SK-N-SH (cell line): Measurements from ENCODE around the gene KLHL2. TPM values are rescaled to one million over a fixed set of nuclear protein-coding genes. Genes with fewer than 3 reads are reported as not detected.

Experiments used
- CTCF ChIA-PET: fragments of 300-600, 350-600 bp; formaldehyde crosslinking; extraction: SDS; loops from one replicate; lab custom pipeline; 2021; lab: Yijun Ruan, JAX
- POLR2A ChIA-PET: fragments of 350-600 bp; sonication (Branson Sonifier 250); formaldehyde crosslinking; extraction: SDS; loops from one replicate; lab custom pipeline; 2020; ENCODE audit warnings: antibody characterized with exemption, inconsistent platforms; lab: Yijun Ruan, JAX
- DNase-seq: peaks from one replicate; pipeline ENCODE4 v3.0.0; 2012
- H2AFZ ChIP-seq: fragments of 200-600 bp; sonication (generic); 2 replicates; pipeline ENCODE4 v1.8.1; 2016; ENCODE audit warnings: antibody characterized with exemption, mild to moderate bottlenecking, low read depth
- H3F3A ChIP-seq: fragments of 200-600 bp; sonication (generic); replicated peaks from 2 replicates; pipeline ENCODE3; 2016; ENCODE audit warnings: antibody characterized with exemption, mild to moderate bottlenecking; ENCODE audit not compliant: insufficient read depth
- H3K27ac ChIP-seq, 2 experiments: fragments of 200-500 bp in 1 of 2; fragments of 200-600 bp in 1 of 2; sonication (Bioruptor generic) in 1 of 2; sonication (generic), shearing (Covaris generic) in 1 of 2; 2 replicates each; pipeline versions ENCODE4 v1.5.1 to v1.6.1; 2014 to 2016; ENCODE audit warnings: low read depth in 2 of 2, inconsistent platforms in 1 of 2, low read length in 1 of 2, mild to moderate bottlenecking in 1 of 2, mixed read lengths in 1 of 2
- H3K27me3 ChIP-seq: fragments of 200-600 bp; sonication (generic), shearing (Covaris generic); 2 replicates; pipeline ENCODE4 v1.6.1; 2016; ENCODE audit warnings: mixed run types; ENCODE audit not compliant: insufficient read depth
- H3K36me3 ChIP-seq, 2 experiments: fragments of 200-500 bp in 1 of 2; fragments of 200-600 bp in 1 of 2; sonication (Bioruptor generic) in 1 of 2; sonication (generic) in 1 of 2; replicated peaks in 1 of 2; 2 replicates each; pipeline versions ENCODE3 to v1.5.1; 2014 to 2016; ENCODE audit warnings: low read length in 1 of 2, mild to moderate bottlenecking in 1 of 2; ENCODE audit not compliant: insufficient read depth in 2 of 2, control insufficient read depth in 1 of 2
- H3K4me1 ChIP-seq, 2 experiments: fragments of 200-500 bp in 1 of 2; fragments of 200-600 bp in 1 of 2; sonication (Bioruptor generic) in 1 of 2; sonication (generic), shearing (Covaris generic) in 1 of 2; 2 replicates each; pipeline versions ENCODE4 v1.5.1 to v1.6.1; 2014 to 2016; ENCODE audit warnings: low read depth in 1 of 2, low read length in 1 of 2, mixed run types in 1 of 2; ENCODE audit not compliant: insufficient read depth in 2 of 2, control insufficient read depth in 1 of 2
- H3K4me2 ChIP-seq: fragments of 200-600 bp; sonication (generic), shearing (Covaris generic); 2 replicates; pipeline ENCODE4 v1.6.1; 2017; ENCODE audit warnings: mixed run types
- H3K4me3 ChIP-seq, 2 experiments: fragments of 200-500 bp in 1 of 2; fragments of 200-600 bp in 1 of 2; sonication (Bioruptor generic) in 1 of 2; sonication (generic), shearing (Covaris generic) in 1 of 2; 2 replicates each; pipeline versions ENCODE4 v1.5.1 to v1.8.1; 2014 to 2016; ENCODE audit warnings: low read depth in 2 of 2, inconsistent platforms in 1 of 2, low read length in 1 of 2, mild to moderate bottlenecking in 1 of 2, mixed read lengths in 1 of 2, moderate library complexity in 1 of 2
- H3K79me2 ChIP-seq: fragments of 200-600 bp; sonication (generic); 2 replicates; pipeline ENCODE4 v1.8.1; 2017; ENCODE audit warnings: mild to moderate bottlenecking; ENCODE audit not compliant: insufficient read depth
- H3K9ac ChIP-seq: fragments of 200-600 bp; sonication (generic); 2 replicates; pipeline ENCODE4 v1.6.1; 2017; ENCODE audit warnings: mixed run types
- H3K9me2 ChIP-seq: fragments of 200-600 bp; sonication (generic); 2 replicates; pipeline ENCODE4 v1.6.1; 2017; ENCODE audit warnings: mixed run types
- H3K9me3 ChIP-seq: fragments of 200-600 bp; sonication (generic); 2 replicates; pipeline ENCODE4 v1.6.1; 2017; ENCODE audit warnings: mixed run types, mild to moderate bottlenecking, moderate library complexity
- H4K20me1 ChIP-seq: fragments of 200-600 bp; sonication (generic); 2 replicates; pipeline ENCODE4 v1.6.1; 2017; ENCODE audit warnings: mild to moderate bottlenecking, mixed run types; ENCODE audit not compliant: insufficient read depth
- ELF1 ChIP-seq: IDR thresholded peaks from 2 replicates; pipeline ENCODE4 v1.4.0; 2012
- FOXM1 ChIP-seq: IDR thresholded peaks from 2 replicates; pipeline ENCODE4 v1.4.0; 2012; ENCODE audit warnings: low read depth, mild to moderate bottlenecking
- GATA2 ChIP-seq: sonication (generic); formaldehyde crosslinking; IDR thresholded peaks from 2 replicates; pipeline ENCODE4 v1.5.0; 2020; ENCODE audit warnings: mild to moderate bottlenecking, missing genetic modification reagents
- RAD21 ChIP-seq: IDR thresholded peaks from 2 replicates; pipeline ENCODE4 v1.6.1; 2012; ENCODE audit warnings: mild to moderate bottlenecking, low read length
- SIN3A ChIP-seq: IDR thresholded peaks from 2 replicates; pipeline ENCODE4 v1.6.1; 2012; ENCODE audit warnings: low read depth, mild to moderate bottlenecking, low read length, moderate library complexity, borderline replicate concordance
- WGBS: methylation state at CpG from one replicate; pipeline ENCODE4 v1.1.6; 2017; ENCODE audit warnings: low lambda C conversion rate; 5-methylcytosine and 5-hydroxymethylcytosine counted together
- polyA plus RNA-seq, 3 experiments: library from polyadenylated mRNA; depleted of rRNA; stranded (reverse); fragments of >200 nt; gene quantifications; 2 replicates each; pipeline ENCODE4 v1.2.3, GENCODE V29; 2012
- TF ChIP-seq, protein P1 (sequence below): IDR thresholded peaks from 2 replicates; pipeline ENCODE4 v1.4.0; 2012; ENCODE audit warnings: low read depth, borderline replicate concordance
- TF ChIP-seq, protein P2 (sequence below): IDR thresholded peaks from 2 replicates; pipeline ENCODE4 v1.4.0; 2012; ENCODE audit warnings: low read depth
- TF ChIP-seq, protein P3 (sequence below): IDR thresholded peaks from 2 replicates; pipeline ENCODE4 v1.6.1; 2012; ENCODE audit warnings: mild to moderate bottlenecking, low read depth, low read length, moderate library complexity

KLHL2 gene
- polyA plus RNA-seq, 1 of the 3 experiments (the other 2 are of a cell fraction), result 25.0 TPM

DNA sequence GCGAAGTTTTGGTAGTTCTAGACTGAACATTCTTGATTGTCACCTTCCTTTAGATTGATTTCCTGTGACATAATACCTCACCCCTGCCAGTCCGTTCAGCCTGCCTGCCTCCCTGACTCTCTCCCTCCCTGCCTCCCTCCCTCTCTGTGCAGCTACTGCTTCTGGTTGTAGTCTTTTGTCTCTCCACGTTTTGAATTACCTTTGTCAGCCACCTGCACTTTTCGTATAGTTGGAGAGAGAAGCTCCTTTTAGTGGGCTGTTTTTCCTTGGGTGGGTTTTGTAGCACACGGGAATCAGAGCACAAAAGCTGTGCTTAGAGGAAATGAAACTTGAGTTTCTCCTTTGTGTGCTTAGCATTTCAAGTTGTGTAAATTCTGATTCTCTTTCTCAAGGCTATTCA lies 87.5 kb downstream of the KLHL2 start (continued):
- TF ChIP-seq, protein P1, sequence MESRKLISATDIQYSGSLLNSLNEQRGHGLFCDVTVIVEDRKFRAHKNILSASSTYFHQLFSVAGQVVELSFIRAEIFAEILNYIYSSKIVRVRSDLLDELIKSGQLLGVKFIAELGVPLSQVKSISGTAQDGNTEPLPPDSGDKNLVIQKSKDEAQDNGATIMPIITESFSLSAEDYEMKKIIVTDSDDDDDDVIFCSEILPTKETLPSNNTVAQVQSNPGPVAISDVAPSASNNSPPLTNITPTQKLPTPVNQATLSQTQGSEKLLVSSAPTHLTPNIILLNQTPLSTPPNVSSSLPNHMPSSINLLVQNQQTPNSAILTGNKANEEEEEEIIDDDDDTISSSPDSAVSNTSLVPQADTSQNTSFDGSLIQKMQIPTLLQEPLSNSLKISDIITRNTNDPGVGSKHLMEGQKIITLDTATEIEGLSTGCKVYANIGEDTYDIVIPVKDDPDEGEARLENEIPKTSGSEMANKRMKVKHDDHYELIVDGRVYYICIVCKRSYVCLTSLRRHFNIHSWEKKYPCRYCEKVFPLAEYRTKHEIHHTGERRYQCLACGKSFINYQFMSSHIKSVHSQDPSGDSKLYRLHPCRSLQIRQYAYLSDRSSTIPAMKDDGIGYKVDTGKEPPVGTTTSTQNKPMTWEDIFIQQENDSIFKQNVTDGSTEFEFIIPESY, result no peak
- TF ChIP-seq, protein P2, sequence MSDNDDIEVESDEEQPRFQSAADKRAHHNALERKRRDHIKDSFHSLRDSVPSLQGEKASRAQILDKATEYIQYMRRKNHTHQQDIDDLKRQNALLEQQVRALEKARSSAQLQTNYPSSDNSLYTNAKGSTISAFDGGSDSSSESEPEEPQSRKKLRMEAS, result no peak
- TF ChIP-seq, protein P3, sequence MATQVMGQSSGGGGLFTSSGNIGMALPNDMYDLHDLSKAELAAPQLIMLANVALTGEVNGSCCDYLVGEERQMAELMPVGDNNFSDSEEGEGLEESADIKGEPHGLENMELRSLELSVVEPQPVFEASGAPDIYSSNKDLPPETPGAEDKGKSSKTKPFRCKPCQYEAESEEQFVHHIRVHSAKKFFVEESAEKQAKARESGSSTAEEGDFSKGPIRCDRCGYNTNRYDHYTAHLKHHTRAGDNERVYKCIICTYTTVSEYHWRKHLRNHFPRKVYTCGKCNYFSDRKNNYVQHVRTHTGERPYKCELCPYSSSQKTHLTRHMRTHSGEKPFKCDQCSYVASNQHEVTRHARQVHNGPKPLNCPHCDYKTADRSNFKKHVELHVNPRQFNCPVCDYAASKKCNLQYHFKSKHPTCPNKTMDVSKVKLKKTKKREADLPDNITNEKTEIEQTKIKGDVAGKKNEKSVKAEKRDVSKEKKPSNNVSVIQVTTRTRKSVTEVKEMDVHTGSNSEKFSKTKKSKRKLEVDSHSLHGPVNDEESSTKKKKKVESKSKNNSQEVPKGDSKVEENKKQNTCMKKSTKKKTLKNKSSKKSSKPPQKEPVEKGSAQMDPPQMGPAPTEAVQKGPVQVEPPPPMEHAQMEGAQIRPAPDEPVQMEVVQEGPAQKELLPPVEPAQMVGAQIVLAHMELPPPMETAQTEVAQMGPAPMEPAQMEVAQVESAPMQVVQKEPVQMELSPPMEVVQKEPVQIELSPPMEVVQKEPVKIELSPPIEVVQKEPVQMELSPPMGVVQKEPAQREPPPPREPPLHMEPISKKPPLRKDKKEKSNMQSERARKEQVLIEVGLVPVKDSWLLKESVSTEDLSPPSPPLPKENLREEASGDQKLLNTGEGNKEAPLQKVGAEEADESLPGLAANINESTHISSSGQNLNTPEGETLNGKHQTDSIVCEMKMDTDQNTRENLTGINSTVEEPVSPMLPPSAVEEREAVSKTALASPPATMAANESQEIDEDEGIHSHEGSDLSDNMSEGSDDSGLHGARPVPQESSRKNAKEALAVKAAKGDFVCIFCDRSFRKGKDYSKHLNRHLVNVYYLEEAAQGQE, result no peak
- TF ChIP-seq FOXM1 (no peak), SIN3A (no peak)
- TF ChIP-seq, all 33 proteins: peak for 0

DNA sequence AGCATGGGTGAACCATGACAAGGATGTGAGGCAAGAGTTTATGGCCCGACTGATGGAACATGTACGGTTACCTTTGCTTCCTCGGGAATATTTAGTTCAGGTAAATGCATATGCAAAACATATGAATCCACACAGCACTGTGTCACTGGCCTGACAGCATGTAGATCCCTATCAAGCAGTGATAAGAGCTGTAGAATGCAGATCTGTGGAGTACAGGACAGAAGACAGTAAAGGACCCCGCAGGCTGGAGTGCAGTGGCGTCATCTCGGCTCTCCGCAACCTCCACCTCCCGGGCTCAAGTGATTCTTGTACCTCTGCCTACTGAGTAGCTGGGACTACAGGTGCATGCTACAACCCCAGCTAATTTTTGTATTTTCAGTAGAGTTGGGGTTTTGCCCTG lies 90.3 kb downstream of the KLHL2 start:
- Histone ChIP-seq H3K4me2 (no peak overlapping the region), H3K79me2 (no peaks in the 10 kb centered on the region), H3F3A (no peaks in the 10 kb centered on the region), H3K36me3 (peaks cover 16 to 38% of the 10 kb centered on the region in 2 experiments), H2AFZ (no peak overlapping the region), H3K27me3 (no peaks in the 10 kb centered on the region), H3K9me2 (no peaks in the 10 kb centered on the region), H3K4me1 (peaks cover 0 to 2% of the 10 kb centered on the region in 2 experiments; a peak in 2 of 4 replicates)
- no peak for DNase-seq
- WGBS, result 94% methylated on average over 8 of the region's 8 CpGs
- TF ChIP-seq RAD21 (no peak), GATA2 (CRISPR knock-in tag) (0 out of 2 replicates have a peak, but pooled peaks have one; percentile 10), ELF1 (no peak)
- TF ChIP-seq, all 33 proteins: peak for 1
- H3K9ac ChIP-seq, result no peak overlapping the region
- no peak overlapping the region for H3K27ac ChIP-seq
- no peak overlapping the region for H3K4me3 ChIP-seq
- POLR2A ChIA-PET, result no interaction called here
- H4K20me1 ChIP-seq, result no peaks in the 10 kb centered on the region
- H3K9me3 ChIP-seq, result no peaks in the 10 kb centered on the region
- CTCF ChIA-PET, result interaction anchor here (0.6 kb wide), 1 partner anchor 44 kb away, joined by 3 read pairs; no protein-coding TSS in a partner anchor
